Right lobe of liver (tissue), 6 donors: ENCODE measurements around the gene USP4. TPM values are rescaled to one million over a fixed set of nuclear protein-coding genes. Genes with fewer than 3 reads are reported as not detected.

Experiments
- ATAC-seq, 4 donors: fragments of 200-7000 bp; cut with Tn5 transposase; one replicate each; pipeline ENCODE4 v1.9.1; 2020; ENCODE audit warnings: mild to moderate bottlenecking in 4 of 4, moderate library complexity in 4 of 4
- DNase-seq, 3 donors: peaks; one replicate each; pipeline ENCODE4 v3.0.0-alpha.2; 2020
- H3K27ac ChIP-seq, 3 donors: fragments of 200-600 bp; one replicate each; pipeline ENCODE4 v1.8.0; 2022
- H3K27me3 ChIP-seq, 2 donors: fragments of 200-600 bp; one replicate each; pipeline ENCODE4 v1.8.0; 2022
- H3K36me3 ChIP-seq, 4 donors: fragments of 200-600 bp; sonication (generic) in 1 of 4; one replicate each; pipeline versions ENCODE4 v1.5.1 to v1.8.0; 2017 to 2022; ENCODE audit warnings: control low read depth in 1 of 4
- H3K4me1 ChIP-seq, 4 donors: fragments of 200-600 bp; sonication (generic) in 1 of 4; one replicate each; pipeline versions ENCODE4 v1.5.1 to v1.8.0; 2017 to 2022; ENCODE audit warnings: control low read depth in 1 of 4
- H3K4me3 ChIP-seq, 3 donors: fragments of 200-600 bp; one replicate each; pipeline ENCODE4 v1.8.0; 2022
- H3K9me3 ChIP-seq, 4 donors: fragments of 200-600 bp; sonication (generic) in 1 of 4; one replicate each; pipeline versions ENCODE4 v1.5.1 to v1.8.0; 2017 to 2022; ENCODE audit warnings: control low read depth in 1 of 4
- POLR2A ChIP-seq: fragments of 450-650 bp; IDR thresholded peaks from one replicate; pipeline ENCODE4 v1.6.1; 2017; ENCODE audit warnings: antibody characterized with exemption, mild to moderate bottlenecking
- WGBS: methylation state at CpG from one replicate; pipeline ENCODE4 v1.1.6; 2018; ENCODE audit warnings: low coverage, low lambda C conversion rate; ENCODE audit not compliant: insufficient coverage; ENCODE audit errors: missing lambda C conversion rate; 5-methylcytosine and 5-hydroxymethylcytosine counted together
- intact Hi-C, 2 donors: fragments of 100-400 bp; cut with DNase I; formaldehyde crosslinking; loops; one replicate each; pipeline versions ENCODE4 v1.11.2 to v1.14.1; 2022
- total RNA-seq, 6 experiments: library from RNA; depleted of rRNA in 2 of 6; stranded (reverse); fragments of >200 nt in 2 of 6; fragmentation: NEBNext Ultra II Directional in 3 of 6; extraction: Animal tissue kit (Norgen Biotek cat#: 25700) in 3 of 6; gene quantifications; one replicate each; pipeline versions ENCODE4 v1.1.0 to v1.2.4, GENCODE V29; 2016 to 2023
- TF ChIP-seq, protein P1 (sequence below), 4 donors: fragments of 200-600 bp in 3 of 4; fragments of 450-650 bp in 1 of 4; IDR thresholded peaks; one replicate each; pipeline versions ENCODE4 v1.5.1 to v1.8.0; 2016 to 2022; ENCODE audit warnings: antibody characterized with exemption in 4 of 4, mild to moderate bottlenecking in 2 of 4
- donor health status: DM: no; HTN: yes; CAD: no.
- donor health status: DM: no; HTN: no; CAD: no.
- donor health status: DM: no; HTN: no; CAD: no.
- donor health status: DM: no; HTN: yes; CAD: no.
- donor health status: DM: no; HTN: yes; CAD: no.

The USP4 gene
- total RNA-seq, 6 experiments from 2014 or later: 10.0 to 26.3 (median 22.2) TPM

DNA sequence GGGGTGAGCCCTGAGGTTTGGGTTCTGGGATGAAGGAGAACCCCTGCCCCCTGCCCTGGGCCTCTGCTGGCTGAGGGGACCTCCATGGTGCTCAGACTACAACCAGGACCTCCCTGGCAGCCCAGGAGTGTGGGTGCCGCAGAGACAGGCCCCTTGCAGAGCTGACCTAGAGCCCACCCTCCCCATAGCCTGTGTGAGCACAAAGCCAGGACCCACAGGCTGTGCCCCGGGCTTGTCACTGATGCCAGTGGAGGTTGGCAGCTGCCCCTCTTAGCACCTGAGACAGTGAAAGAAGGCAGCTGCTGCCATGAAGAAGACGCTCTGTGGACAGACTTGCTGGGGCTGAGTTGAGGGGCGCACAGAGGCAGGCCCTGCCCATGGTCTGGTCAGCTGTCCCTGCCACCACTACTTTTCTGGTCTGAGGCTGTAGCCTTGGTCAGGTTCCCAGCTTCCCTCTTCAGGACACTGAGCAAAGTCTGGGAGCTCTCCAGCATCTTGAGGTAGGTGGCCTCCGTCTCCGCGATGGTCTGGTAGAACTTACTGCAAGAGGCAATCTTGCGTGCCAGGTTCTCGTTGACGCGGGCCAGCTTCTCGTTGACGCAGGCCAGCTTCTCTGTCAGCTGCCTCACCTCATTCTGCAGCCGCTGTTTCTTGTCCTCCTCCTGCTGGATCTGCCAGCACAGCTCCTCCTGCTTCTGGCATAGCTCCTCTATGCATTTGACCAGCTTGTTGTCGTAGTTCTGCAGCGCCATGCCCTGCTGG lies 23.0 kb downstream of the USP4 start:
- H3K4me1 ChIP-seq: no peaks in the 10 kb centered on the region
- peak in 1 of 4 donors; percentile 35 for ATAC-seq
- no peak overlapping the region for H3K27ac ChIP-seq
- H3K9me3 ChIP-seq: no peaks in the 10 kb centered on the region
- H3K27me3 ChIP-seq: no peaks in the 10 kb centered on the region
- peaks cover 0 to 52% (median 25%) of the 10 kb centered on the region in 4 donors for H3K36me3 ChIP-seq
- TF ChIP-seq, protein P1, sequence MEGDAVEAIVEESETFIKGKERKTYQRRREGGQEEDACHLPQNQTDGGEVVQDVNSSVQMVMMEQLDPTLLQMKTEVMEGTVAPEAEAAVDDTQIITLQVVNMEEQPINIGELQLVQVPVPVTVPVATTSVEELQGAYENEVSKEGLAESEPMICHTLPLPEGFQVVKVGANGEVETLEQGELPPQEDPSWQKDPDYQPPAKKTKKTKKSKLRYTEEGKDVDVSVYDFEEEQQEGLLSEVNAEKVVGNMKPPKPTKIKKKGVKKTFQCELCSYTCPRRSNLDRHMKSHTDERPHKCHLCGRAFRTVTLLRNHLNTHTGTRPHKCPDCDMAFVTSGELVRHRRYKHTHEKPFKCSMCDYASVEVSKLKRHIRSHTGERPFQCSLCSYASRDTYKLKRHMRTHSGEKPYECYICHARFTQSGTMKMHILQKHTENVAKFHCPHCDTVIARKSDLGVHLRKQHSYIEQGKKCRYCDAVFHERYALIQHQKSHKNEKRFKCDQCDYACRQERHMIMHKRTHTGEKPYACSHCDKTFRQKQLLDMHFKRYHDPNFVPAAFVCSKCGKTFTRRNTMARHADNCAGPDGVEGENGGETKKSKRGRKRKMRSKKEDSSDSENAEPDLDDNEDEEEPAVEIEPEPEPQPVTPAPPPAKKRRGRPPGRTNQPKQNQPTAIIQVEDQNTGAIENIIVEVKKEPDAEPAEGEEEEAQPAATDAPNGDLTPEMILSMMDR (IDR thresholded peaks at IDR 0.05): no peak
- TF ChIP-seq POLR2A: no peak
- intact Hi-C loops: no loop called here
- WGBS: 95% methylated on average over 8 of the region's 16 CpGs
- DNase-seq: no peak
- no peak overlapping the region for H3K4me3 ChIP-seq

DNA sequence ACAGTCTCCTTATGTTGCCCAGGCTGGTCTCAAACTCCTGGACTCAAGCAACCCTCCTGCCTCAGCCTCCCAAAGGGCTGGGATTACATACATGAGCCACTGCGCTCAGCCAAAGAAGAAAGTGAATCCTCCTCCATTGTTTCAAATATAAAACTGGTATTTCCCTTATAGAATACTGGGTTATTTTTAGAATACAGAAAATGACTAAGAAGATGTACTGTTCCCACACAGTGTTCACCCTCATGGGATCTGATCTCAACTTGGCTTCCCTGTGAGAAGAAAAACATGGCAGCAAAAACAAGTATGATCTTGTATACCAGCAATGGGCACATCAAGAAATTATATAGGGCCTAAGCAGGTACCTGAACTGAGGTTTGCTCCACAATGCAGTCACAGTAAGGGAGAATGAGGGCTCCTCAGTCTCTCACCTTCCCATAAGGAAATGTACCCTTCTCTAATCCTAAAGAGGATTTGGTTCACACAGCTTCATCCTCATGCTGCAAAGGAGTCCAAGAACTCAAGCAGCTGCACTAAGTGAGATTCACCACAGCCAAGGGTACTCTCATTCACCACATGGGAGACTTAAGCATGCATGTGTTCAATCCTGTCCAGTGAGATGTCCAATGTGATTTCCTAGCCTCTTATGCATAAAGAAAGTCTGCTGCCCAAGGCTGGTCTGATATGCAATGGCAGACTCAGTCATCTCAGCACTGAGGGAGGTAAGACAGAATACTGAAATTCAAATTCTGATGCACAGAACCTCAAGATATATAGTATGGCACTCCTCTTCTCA lies 25.8 kb downstream of the USP4 start:
- ATAC-seq (no peak), DNase-seq (no peak)
- Histone ChIP-seq H3K4me1 (no peaks in the 10 kb centered on the region), H3K27ac (no peak overlapping the region), H3K9me3 (no peaks in the 10 kb centered on the region), H3K27me3 (no peaks in the 10 kb centered on the region), H3K4me3 (no peak overlapping the region), H3K36me3 (peaks cover 0 to 61% (median 22%) of the 10 kb centered on the region in 4 donors)
- intact Hi-C loops: no loop called here
- WGBS: no CpG with 5 or more reads among the region's 1 CpG
- TF ChIP-seq, protein P1 (IDR thresholded peaks at IDR 0.05): no peak

DNA sequence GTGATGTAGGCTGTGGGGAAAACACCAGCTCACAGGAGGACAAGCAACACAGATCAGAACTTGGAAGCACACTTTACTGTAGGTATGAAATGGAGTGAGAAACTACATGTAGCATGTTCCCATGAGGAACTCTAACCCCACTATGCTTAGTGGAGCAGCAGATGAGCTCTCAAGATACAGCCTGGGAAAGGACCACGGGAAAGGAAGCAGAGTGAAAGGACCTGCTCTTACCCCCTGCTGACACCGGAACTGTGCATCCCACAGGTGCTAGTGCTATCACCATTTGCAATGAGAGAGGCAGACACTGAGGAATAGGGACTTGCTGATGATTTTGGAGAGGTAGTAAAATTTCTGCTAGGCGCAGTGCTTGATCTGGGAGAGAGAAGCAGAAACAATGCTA lies 28.6 kb downstream of the USP4 start:
- TF ChIP-seq POLR2A: no peak
- TF ChIP-seq, protein P1 (IDR thresholded peaks at IDR 0.05): no peak
- H3K4me1 ChIP-seq: no peaks in the 10 kb centered on the region
- ATAC-seq (no peak), DNase-seq (no peak)
- WGBS: 93% methylated on average over 3 of the region's 3 CpGs
- H3K4me3 ChIP-seq: no peak overlapping the region
- H3K27me3 ChIP-seq: no peaks in the 10 kb centered on the region
- intact Hi-C loops: no loop called here
- no peaks in the 10 kb centered on the region for H3K9me3 ChIP-seq
- H3K36me3 ChIP-seq: peaks cover 0 to 56% (median 13%) of the 10 kb centered on the region in 4 donors
- H3K27ac ChIP-seq: no peak overlapping the region

DNA sequence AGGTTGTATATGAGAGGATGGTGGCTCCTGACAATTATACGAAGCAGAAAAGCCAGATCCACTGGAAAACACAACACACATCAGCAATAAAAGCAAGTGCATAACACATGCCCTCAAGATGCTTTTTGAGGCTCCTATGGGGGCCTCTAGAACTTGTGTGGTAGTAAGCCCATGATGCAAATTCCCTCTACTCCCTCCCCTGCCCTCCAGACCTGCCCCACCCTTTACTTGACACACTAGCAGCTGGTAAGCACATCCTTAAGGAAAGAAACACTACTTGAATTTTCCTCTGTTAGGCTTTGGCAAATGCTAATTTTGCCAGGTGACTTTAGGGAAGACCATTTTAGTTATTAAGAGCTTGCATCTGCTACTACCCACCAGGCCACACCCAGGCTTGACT lies 29.2 kb downstream of the USP4 start:
- intact Hi-C loops: no loop called here
- no peaks in the 10 kb centered on the region for H3K9me3 ChIP-seq
- TF ChIP-seq POLR2A: no peak
- TF ChIP-seq, protein P1 (IDR thresholded peaks at IDR 0.05): no peak
- WGBS: 83% methylated on average over 1 of the region's 1 CpG
- no peaks in the 10 kb centered on the region for H3K4me1 ChIP-seq
- H3K4me3 ChIP-seq: no peak overlapping the region
- H3K27ac ChIP-seq: no peak overlapping the region
- DNase-seq (no peak), ATAC-seq (no peak)
- H3K27me3 ChIP-seq: no peaks in the 10 kb centered on the region
- H3K36me3 ChIP-seq: peaks cover 0 to 59% (median 11%) of the 10 kb centered on the region in 4 donors
